ENCODE measurements around the gene DNASE1L3. TPM values are rescaled to one million over a fixed set of nuclear protein-coding genes. Genes with fewer than 3 reads are reported as not detected.

Gene DNASE1L3
- total RNA-seq, 1 donor from 2014 or later: 0.96 TPM

DNA sequence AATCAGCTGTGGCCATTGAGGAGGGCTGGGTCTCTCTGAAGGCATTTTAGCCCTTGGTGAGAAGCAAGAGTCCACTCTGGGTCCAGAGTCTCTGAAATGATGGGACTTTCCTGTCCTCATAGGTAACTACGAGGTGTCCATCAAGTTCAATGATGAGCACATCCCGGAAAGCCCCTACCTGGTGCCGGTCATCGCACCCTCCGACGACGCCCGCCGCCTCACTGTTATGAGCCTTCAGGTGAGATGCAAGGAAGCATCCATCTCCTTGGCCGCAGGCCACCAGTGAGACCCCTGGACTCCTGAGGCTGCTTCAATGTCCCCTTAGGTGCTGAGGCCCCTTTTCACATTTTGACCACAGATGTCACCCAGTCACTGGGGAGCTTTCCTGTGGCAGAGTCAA, 54.9 kb downstream of the DNASE1L3 start:
- TF ChIP-seq, protein P1, sequence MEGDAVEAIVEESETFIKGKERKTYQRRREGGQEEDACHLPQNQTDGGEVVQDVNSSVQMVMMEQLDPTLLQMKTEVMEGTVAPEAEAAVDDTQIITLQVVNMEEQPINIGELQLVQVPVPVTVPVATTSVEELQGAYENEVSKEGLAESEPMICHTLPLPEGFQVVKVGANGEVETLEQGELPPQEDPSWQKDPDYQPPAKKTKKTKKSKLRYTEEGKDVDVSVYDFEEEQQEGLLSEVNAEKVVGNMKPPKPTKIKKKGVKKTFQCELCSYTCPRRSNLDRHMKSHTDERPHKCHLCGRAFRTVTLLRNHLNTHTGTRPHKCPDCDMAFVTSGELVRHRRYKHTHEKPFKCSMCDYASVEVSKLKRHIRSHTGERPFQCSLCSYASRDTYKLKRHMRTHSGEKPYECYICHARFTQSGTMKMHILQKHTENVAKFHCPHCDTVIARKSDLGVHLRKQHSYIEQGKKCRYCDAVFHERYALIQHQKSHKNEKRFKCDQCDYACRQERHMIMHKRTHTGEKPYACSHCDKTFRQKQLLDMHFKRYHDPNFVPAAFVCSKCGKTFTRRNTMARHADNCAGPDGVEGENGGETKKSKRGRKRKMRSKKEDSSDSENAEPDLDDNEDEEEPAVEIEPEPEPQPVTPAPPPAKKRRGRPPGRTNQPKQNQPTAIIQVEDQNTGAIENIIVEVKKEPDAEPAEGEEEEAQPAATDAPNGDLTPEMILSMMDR (IDR thresholded peaks at IDR 0.05; ENCODE audit: partially characterized antibody, unreplicated experiment): no peak
- H3K36me3 Mint-ChIP-seq (ENCODE audit: unreplicated experiment): peaks cover 5% of the 10 kb centered on the region

DNA sequence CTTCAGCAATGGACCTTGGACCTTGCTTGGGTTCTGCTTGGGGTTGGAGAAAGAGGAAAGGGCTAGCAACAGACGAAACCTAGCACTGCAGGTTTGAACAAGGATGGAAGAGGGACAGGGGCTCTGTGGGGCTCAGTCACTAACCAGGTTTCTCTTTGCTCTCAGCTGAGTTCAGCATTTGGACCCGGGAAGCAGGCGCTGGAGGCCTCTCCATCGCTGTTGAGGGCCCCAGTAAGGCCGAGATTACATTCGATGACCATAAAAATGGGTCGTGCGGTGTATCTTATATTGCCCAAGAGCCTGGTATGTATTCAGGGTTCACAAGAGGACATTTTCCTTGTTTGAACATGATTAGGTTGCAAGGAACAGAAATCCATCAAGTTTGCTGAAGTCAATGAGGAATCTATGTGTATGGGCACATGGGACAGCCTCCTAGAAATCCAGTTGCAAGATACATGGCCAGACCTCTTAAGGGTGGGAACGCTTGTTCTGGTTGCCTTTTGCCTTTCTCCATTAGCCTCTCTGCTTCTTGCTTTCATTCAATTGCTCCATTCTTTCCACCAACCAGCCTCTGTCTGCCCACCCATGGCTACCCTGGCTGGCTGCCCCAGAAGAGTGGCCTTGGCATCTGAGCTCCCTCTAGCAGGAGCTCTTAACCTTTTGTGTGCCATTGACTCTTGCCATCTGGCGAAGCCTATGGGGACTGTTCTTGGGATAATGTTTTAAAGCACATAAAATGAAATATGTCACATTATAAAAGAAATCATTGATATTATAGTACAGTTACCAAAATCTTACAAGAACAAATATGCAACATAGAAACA, 55.9 kb downstream of the DNASE1L3 start:
- Mint-ChIP-seq H3K4me3 (ENCODE audit: unreplicated experiment) (no peak overlapping the region), H3K9me3 (ENCODE audit: unreplicated experiment) (peaks cover 8% of the 10 kb centered on the region), H3K27ac (ENCODE audit: unreplicated experiment) (no peak overlapping the region), H3K4me1 (ENCODE audit: low read depth, unreplicated experiment) (peaks cover 20% of the 10 kb centered on the region), H3K27me3 (ENCODE audit: unreplicated experiment) (no peaks in the 10 kb centered on the region), H3K36me3 (ENCODE audit: unreplicated experiment) (peaks cover 5% of the 10 kb centered on the region)
- no peak for DNase-seq
- TF ChIP-seq, protein P1 (IDR thresholded peaks at IDR 0.05; ENCODE audit: partially characterized antibody, unreplicated experiment): no peak

More for the DNA sequence above, 54.9 kb downstream of the DNASE1L3 start:
- no peak for DNase-seq
- no peaks in the 10 kb centered on the region for H3K27me3 Mint-ChIP-seq (ENCODE audit: unreplicated experiment)
- no peak overlapping the region for H3K27ac Mint-ChIP-seq (ENCODE audit: unreplicated experiment)
- H3K9me3 Mint-ChIP-seq (ENCODE audit: unreplicated experiment): peaks cover 8% of the 10 kb centered on the region
- peaks cover 20% of the 10 kb centered on the region for H3K4me1 Mint-ChIP-seq (ENCODE audit: low read depth, unreplicated experiment)
- H3K4me3 Mint-ChIP-seq (ENCODE audit: unreplicated experiment): no peak overlapping the region

DNA sequence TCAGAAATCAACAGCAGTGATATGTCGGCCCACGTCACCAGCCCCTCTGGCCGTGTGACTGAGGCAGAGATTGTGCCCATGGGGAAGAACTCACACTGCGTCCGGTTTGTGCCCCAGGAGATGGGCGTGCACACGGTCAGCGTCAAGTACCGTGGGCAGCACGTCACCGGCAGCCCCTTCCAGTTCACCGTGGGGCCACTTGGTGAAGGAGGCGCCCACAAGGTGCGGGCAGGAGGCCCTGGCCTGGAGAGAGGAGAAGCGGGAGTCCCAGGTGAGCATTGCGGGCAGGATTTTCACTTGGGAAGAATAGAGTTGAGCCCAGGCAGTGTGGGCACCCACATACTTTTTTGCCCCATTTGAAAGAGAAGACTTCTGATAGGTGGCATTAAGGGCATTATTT, 57.4 kb downstream of the DNASE1L3 start:
- TF ChIP-seq, protein P1 (IDR thresholded peaks at IDR 0.05; ENCODE audit: partially characterized antibody, unreplicated experiment): no peak
- peaks cover 16% of the 10 kb centered on the region for H3K36me3 Mint-ChIP-seq (ENCODE audit: unreplicated experiment)
- H3K4me3 Mint-ChIP-seq (ENCODE audit: unreplicated experiment): no peak overlapping the region
- peaks cover 8% of the 10 kb centered on the region for H3K9me3 Mint-ChIP-seq (ENCODE audit: unreplicated experiment)
- peaks cover 13% of the 10 kb centered on the region for H3K4me1 Mint-ChIP-seq (ENCODE audit: low read depth, unreplicated experiment)
- no peak for DNase-seq
- H3K27ac Mint-ChIP-seq (ENCODE audit: unreplicated experiment): no peak overlapping the region
- no peaks in the 10 kb centered on the region for H3K27me3 Mint-ChIP-seq (ENCODE audit: unreplicated experiment)

DNA sequence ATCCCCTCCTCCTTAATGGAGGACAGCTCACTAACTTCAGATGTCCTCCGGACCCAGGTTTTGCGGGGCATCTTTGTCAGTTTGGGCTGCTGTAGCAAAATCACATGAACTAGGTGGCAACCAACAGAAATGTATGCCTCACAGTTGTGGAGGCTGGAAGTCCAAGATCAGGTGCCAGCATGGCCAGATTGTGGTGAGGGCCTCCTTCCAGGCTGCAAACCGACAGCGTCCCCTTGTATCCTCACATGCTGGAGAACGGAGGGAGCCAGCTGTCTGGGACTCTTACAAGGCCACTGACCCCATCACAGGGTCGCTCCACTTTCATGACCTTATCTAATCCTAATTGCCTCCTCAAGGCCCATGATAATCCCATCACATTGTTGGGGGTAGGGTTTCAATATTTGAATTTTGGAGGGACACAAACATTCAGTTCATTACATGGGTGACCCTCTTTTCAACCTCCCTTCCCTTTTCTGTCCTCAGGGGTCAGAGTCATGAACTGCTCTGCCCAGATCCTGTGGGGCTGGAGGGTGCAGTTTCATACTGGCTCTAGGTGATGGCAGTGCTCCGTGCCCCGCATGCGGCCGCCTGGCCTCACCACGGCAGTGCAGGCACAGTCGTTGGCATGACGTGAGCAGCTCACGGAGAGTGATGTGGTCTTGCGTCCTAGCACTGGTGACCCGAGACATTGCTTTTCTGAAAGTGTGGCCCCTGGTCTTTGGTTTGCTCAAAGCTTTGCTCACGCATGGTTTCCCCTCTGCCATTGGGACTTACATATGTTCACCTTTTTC, 58.4 kb downstream of the DNASE1L3 start:
- no peak for DNase-seq
- TF ChIP-seq, protein P1 (IDR thresholded peaks at IDR 0.05; ENCODE audit: partially characterized antibody, unreplicated experiment): no peak
- Mint-ChIP-seq H3K9me3 (ENCODE audit: unreplicated experiment) (peaks cover 5% of the 10 kb centered on the region), H3K27ac (ENCODE audit: unreplicated experiment) (no peak overlapping the region), H3K4me3 (ENCODE audit: unreplicated experiment) (no peak overlapping the region), H3K4me1 (ENCODE audit: low read depth, unreplicated experiment) (peaks cover 3% of the 10 kb centered on the region), H3K27me3 (ENCODE audit: unreplicated experiment) (no peaks in the 10 kb centered on the region), H3K36me3 (ENCODE audit: unreplicated experiment) (peaks cover 18% of the 10 kb centered on the region)
